Mesenchymal stem cell (in vitro differentiated cells and primary cell): ENCODE data around the gene DCAF4.
A peak's percentile ranks its signal among the peaks of the same experiment; 100 is the strongest.
"Not testable (repeated sequence)": the region's sequence is repeated elsewhere in the genome, so short reads cannot be mapped to it uniquely, and the experiment has no call there.

Source experiments
- DNase-seq: peaks from one replicate; pipeline ENCODE4 v3.0.0-alpha.2; 2013
- H2AFZ ChIP-seq: one replicate; pipeline ENCODE4 v1.6.1; 2013; ENCODE audit warnings: low read depth, mild to moderate bottlenecking, control low read depth, inconsistent platforms, low read length, moderate library complexity
- H2AK5ac ChIP-seq: 2 replicates; pipeline ENCODE4 v1.6.1; 2013; ENCODE audit warnings: low read length, moderate library complexity, mild to moderate bottlenecking, inconsistent platforms; ENCODE audit not compliant: severe bottlenecking
- H2BK120ac ChIP-seq: one replicate; pipeline ENCODE4 v1.6.1; 2013; ENCODE audit warnings: low read depth, mild to moderate bottlenecking, inconsistent platforms, low read length, moderate library complexity
- H2BK12ac ChIP-seq, 2 experiments: one replicate each; pipeline ENCODE4 v1.6.1; 2013; ENCODE audit warnings: inconsistent platforms in 2 of 2, low read length in 2 of 2, mild to moderate bottlenecking in 2 of 2, moderate library complexity in 2 of 2, control low read depth in 1 of 2
- H2BK15ac ChIP-seq: one replicate; pipeline ENCODE4 v1.6.1; 2013; ENCODE audit warnings: mild to moderate bottlenecking, low read depth, inconsistent platforms; ENCODE audit not compliant: poor library complexity, severe bottlenecking
- H2BK5ac ChIP-seq: 2 replicates; pipeline ENCODE4 v1.6.1; 2013; ENCODE audit warnings: low read depth, mild to moderate bottlenecking, low read length, control low read depth, inconsistent platforms; ENCODE audit not compliant: poor library complexity, severe bottlenecking
- H3K14ac ChIP-seq, 2 experiments: one replicate each; pipeline ENCODE4 v1.6.1; 2013; ENCODE audit warnings: inconsistent platforms in 2 of 2, low read length in 2 of 2, control low read depth in 1 of 2, mild to moderate bottlenecking in 1 of 2, moderate library complexity in 1 of 2
- H3K18ac ChIP-seq, 2 experiments: one replicate each; pipeline ENCODE4 v1.6.1; 2013; ENCODE audit warnings: inconsistent platforms in 2 of 2, low read length in 2 of 2, control low read depth in 1 of 2, low read depth in 1 of 2, mild to moderate bottlenecking in 1 of 2
- H3K23ac ChIP-seq, 2 experiments: one replicate each; pipeline ENCODE4 v1.6.1; 2013; ENCODE audit warnings: inconsistent platforms in 2 of 2, low read length in 2 of 2, mild to moderate bottlenecking in 2 of 2, moderate library complexity in 2 of 2, control low read depth in 1 of 2
- H3K27ac ChIP-seq: 2 replicates; pipeline ENCODE4 v1.5.1; 2013; ENCODE audit warnings: mild to moderate bottlenecking, moderate library complexity, low read length, control low read depth, inconsistent platforms; ENCODE audit not compliant: poor library complexity, severe bottlenecking
- H3K27me3 ChIP-seq, 2 experiments: 2 replicates each; pipeline versions ENCODE4 v1.6.1 to v1.7.0; 2013; ENCODE audit warnings: low read length in 2 of 2, mild to moderate bottlenecking in 2 of 2, moderate library complexity in 2 of 2, control low read depth in 1 of 2, inconsistent platforms in 1 of 2; ENCODE audit not compliant: control insufficient read depth in 1 of 2, insufficient read depth in 1 of 2
- H3K36me3 ChIP-seq, 2 experiments: 2 replicates each; pipeline versions ENCODE4 v1.6.1 to v1.7.0; 2013; ENCODE audit warnings: low read length in 2 of 2, control low read depth in 1 of 2, inconsistent platforms in 1 of 2, low read depth in 1 of 2, mild to moderate bottlenecking in 1 of 2; ENCODE audit not compliant: insufficient read depth in 2 of 2, control insufficient read depth in 1 of 2
- H3K4ac ChIP-seq, 2 experiments: one replicate each; pipeline ENCODE4 v1.6.1; 2013; ENCODE audit warnings: inconsistent platforms in 2 of 2, low read length in 2 of 2, mild to moderate bottlenecking in 2 of 2, moderate library complexity in 2 of 2, control low read depth in 1 of 2, low read depth in 1 of 2
- H3K4me1 ChIP-seq: 2 replicates; pipeline ENCODE4 v1.6.1; 2013; ENCODE audit warnings: low read depth, low read length, control low read depth; ENCODE audit not compliant: control insufficient read depth, insufficient read depth
- H3K4me2 ChIP-seq: 2 replicates; pipeline ENCODE4 v1.6.1; 2013; ENCODE audit warnings: low read length, mild to moderate bottlenecking, inconsistent platforms; ENCODE audit not compliant: poor library complexity, severe bottlenecking
- H3K4me3 ChIP-seq, 2 experiments: 2 replicates each; pipeline versions ENCODE4 v1.5.1 to v1.7.0; 2013; ENCODE audit warnings: low read length in 2 of 2, mild to moderate bottlenecking in 2 of 2, control low read depth in 1 of 2, low read depth in 1 of 2; ENCODE audit not compliant: insufficient read depth in 1 of 2
- H3K79me1 ChIP-seq: replicated peaks from 2 replicates; pipeline ENCODE4 v1.6.1; 2013; ENCODE audit warnings: mild to moderate bottlenecking, control low read depth, low read length, inconsistent platforms; ENCODE audit not compliant: poor library complexity, severe bottlenecking
- H3K9ac ChIP-seq: 2 replicates; pipeline ENCODE4 v1.7.0; 2013; ENCODE audit warnings: mild to moderate bottlenecking, low read length, moderate library complexity
- H3K9me3 ChIP-seq: 2 replicates; pipeline ENCODE4 v1.7.0; 2013; ENCODE audit warnings: mild to moderate bottlenecking, low read length; ENCODE audit not compliant: control insufficient read depth
- H4K8ac ChIP-seq: one replicate; pipeline ENCODE4 v1.6.1; 2013; ENCODE audit warnings: inconsistent platforms, mild to moderate bottlenecking, low read length, moderate library complexity
- H4K91ac ChIP-seq: one replicate; pipeline ENCODE4 v1.6.1; 2013; ENCODE audit warnings: mild to moderate bottlenecking, low read length, inconsistent platforms
- WGBS: methylation state at CpG from one replicate; pipeline ENCODE4 v1.1.7; 2013; ENCODE audit warnings: mixed read lengths; 5-methylcytosine and 5-hydroxymethylcytosine counted together

The DCAF4 gene

GRCh38 chr14:73000073-73000472 is 73.8 kb downstream of the DCAF4 start:
- H4K91ac ChIP-seq = no peak overlapping the region
- no peak overlapping the region for H3K9ac ChIP-seq
- H3K4me2 ChIP-seq = no peak overlapping the region
- no peak overlapping the region for H3K4me3 ChIP-seq
- no peaks in the 10 kb centered on the region for H3K9me3 ChIP-seq
- H3K27me3 ChIP-seq = no peaks in the 10 kb centered on the region
- no peak overlapping the region for H3K27ac ChIP-seq
- no peak overlapping the region for H3K4ac ChIP-seq
- H3K4me1 ChIP-seq = no peaks in the 10 kb centered on the region
- H2AFZ ChIP-seq = no peak overlapping the region
- WGBS = 92% methylated on average over 2 of the region's 2 CpGs
- no peak overlapping the region for H4K8ac ChIP-seq
- no peak overlapping the region for H2BK120ac ChIP-seq
- H3K18ac ChIP-seq = no peak overlapping the region
- peaks cover 34 to 80% of the 10 kb centered on the region in 2 experiments for H3K36me3 ChIP-seq
- H2AK5ac ChIP-seq = no peak overlapping the region
- no peak overlapping the region for H2BK15ac ChIP-seq
- no peak overlapping the region for H3K23ac ChIP-seq
- H3K79me1 ChIP-seq = peaks cover 39% of the 10 kb centered on the region
- H3K14ac ChIP-seq = no peak overlapping the region
- no peak overlapping the region for H2BK5ac ChIP-seq
- no peak for DNase-seq
- H2BK12ac ChIP-seq = no peak overlapping the region

- Histone ChIP-seq H4K91ac (no peak overlapping the region), H3K79me1 (peaks cover 44% of the 10 kb centered on the region), H3K23ac (no peak overlapping the region), H3K14ac (no peak overlapping the region), H3K9me3 (no peaks in the 10 kb centered on the region), H2BK15ac (no peak overlapping the region), H2BK5ac (no peak overlapping the region), H3K4me1 (no peaks in the 10 kb centered on the region), H3K4me2 (no peak overlapping the region), H3K27ac (no peak overlapping the region), H3K9ac (no peak overlapping the region), H2AFZ (no peak overlapping the region), H2AK5ac (no peak overlapping the region), H3K4ac (no peak overlapping the region), H3K36me3 (peaks cover 18 to 68% of the 10 kb centered on the region in 2 experiments), H3K18ac (no peak overlapping the region), H2BK120ac (no peak overlapping the region), H3K27me3 (no peaks in the 10 kb centered on the region), H3K4me3 (no peak overlapping the region), H2BK12ac (no peak overlapping the region), H4K8ac (no peak overlapping the region)
- WGBS = 95% methylated on average over 6 of the region's 6 CpGs
- DNase-seq = no peak
Measured at GRCh38 chr14:73003681-73004080, 77.4 kb downstream of the DCAF4 start.

- WGBS = 97% methylated on average over 9 of the region's 9 CpGs
- not testable (repeated sequence) for H2BK15ac ChIP-seq
Measured at GRCh38 chr14:73004641-73005040, 78.4 kb downstream of the DCAF4 start.

GRCh38 chr14:73007835-73008234 is 81.6 kb downstream of the DCAF4 start:
- H3K4me3 ChIP-seq = no peak overlapping the region
- H3K27me3 ChIP-seq = no peaks in the 10 kb centered on the region
- no peak overlapping the region for H3K27ac ChIP-seq
- no peak overlapping the region for H3K18ac ChIP-seq
- peaks cover 48% of the 10 kb centered on the region for H3K79me1 ChIP-seq
- peaks cover 29 to 61% of the 10 kb centered on the region in 2 experiments for H3K36me3 ChIP-seq
- H3K4me2 ChIP-seq = no peak overlapping the region
- peak overlapping the region; percentile 43 for H3K9ac ChIP-seq
- H2BK15ac ChIP-seq = no peak overlapping the region
- no peak overlapping the region for H3K4ac ChIP-seq
- no peak overlapping the region for H2BK5ac ChIP-seq
- no peaks in the 10 kb centered on the region for H3K9me3 ChIP-seq
- no peak overlapping the region for H2AK5ac ChIP-seq
- peak; percentile 46 for DNase-seq
- H2AFZ ChIP-seq = no peak overlapping the region
- H3K23ac ChIP-seq = no peak overlapping the region
- H3K4me1 ChIP-seq = no peaks in the 10 kb centered on the region
- no peak overlapping the region for H2BK12ac ChIP-seq
- no peak overlapping the region for H4K8ac ChIP-seq
- H2BK120ac ChIP-seq = no peak overlapping the region
- no peak overlapping the region for H4K91ac ChIP-seq
- H3K14ac ChIP-seq = no peak overlapping the region
- WGBS = 93% methylated on average over 5 of the region's 5 CpGs

More at GRCh38 chr14:73004641-73005040, 78.4 kb downstream of the DCAF4 start:
- H3K4ac ChIP-seq, H3K23ac ChIP-seq, H3K27me3 ChIP-seq, H2AK5ac ChIP-seq, H3K27ac ChIP-seq, H3K4me2 ChIP-seq, H4K8ac ChIP-seq, H2BK5ac ChIP-seq, H3K18ac ChIP-seq, H3K4me1 ChIP-seq, H4K91ac ChIP-seq, H3K9me3 ChIP-seq, H2BK120ac ChIP-seq, H3K9ac ChIP-seq, H2AFZ ChIP-seq, H2BK12ac ChIP-seq, H3K14ac ChIP-seq, DNase-seq, H3K4me3 ChIP-seq: not testable (repeated sequence)
- H3K79me1 ChIP-seq = peaks cover 46% of the 10 kb centered on the region
- peaks cover 19 to 64% of the 10 kb centered on the region in 2 experiments for H3K36me3 ChIP-seq
